ENCODE results near the gene DNAH8. TPM values are rescaled to one million over a fixed set of nuclear protein-coding genes. Genes with fewer than 3 reads are reported as not detected.

The DNAH8 gene
- total RNA-seq, 1 donor from 2014 or later = not detected

DNA sequence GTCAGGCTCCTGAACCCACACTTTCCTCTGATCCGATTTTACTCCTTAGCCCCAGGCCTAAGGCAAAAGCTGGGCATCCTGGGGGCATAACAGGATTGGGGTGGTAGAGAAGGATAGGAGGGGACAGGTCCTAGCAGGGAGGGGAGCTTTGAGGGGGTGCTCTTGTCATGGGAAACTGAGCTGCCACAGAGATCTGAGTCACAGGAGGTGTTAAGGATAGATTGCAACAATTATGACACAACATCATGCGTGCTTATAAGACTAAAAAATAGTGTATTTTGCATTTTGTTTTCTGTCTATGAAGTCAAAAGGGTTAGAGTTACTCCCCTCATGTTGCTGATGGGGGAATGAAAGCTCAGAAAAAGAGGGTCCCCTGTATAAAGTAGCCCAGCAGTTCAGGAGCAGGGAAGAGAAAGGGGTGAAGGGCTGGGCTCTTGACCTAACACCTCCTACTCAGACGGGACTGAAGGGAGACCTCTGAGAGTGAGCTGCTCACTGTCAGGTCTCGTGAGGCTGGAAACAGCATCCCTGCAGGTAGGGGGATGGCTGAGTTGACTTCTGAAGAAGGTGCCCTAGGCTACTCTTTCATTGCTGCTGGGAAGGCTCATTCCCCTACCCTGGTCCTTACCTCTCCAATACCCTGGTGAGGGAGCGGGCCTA lies 335.5 kb downstream of the DNAH8 start:
- Histone ChIP-seq H3K4me2 (ENCODE audit: low read length) (no peak overlapping the region), H3K79me2 (ENCODE audit: insufficient read depth, low read length) (no peaks in the 10 kb centered on the region), H3K27me3 (ENCODE audit: insufficient read depth, low read length) (peaks cover 16% of the 10 kb centered on the region), H3K36me3 (ENCODE audit: insufficient read depth, low read length) (no peaks in the 10 kb centered on the region), H3K27ac (ENCODE audit: low read depth, low read length) (no peak overlapping the region), H4K20me1 (ENCODE audit: insufficient read depth, low read length) (no peaks in the 10 kb centered on the region), H3K9me3 (ENCODE audit: insufficient read depth, low read depth, low read length) (no peaks in the 10 kb centered on the region), H3K4me3 (ENCODE audit: insufficient read depth, low read depth, low read length) (no peak overlapping the region), H2AFZ (ENCODE audit: low read depth, low read length) (no peak overlapping the region), H3K9ac (ENCODE audit: low read length) (no peak overlapping the region), H3K4me1 (ENCODE audit: insufficient read depth, low read length) (no peaks in the 10 kb centered on the region)
- Mint-ChIP-seq H3K27ac (ENCODE audit: unreplicated experiment) (peak overlapping the region; percentile 0), H3K4me3 (ENCODE audit: unreplicated experiment) (no peak overlapping the region), H3K9me3 (ENCODE audit: unreplicated experiment) (no peaks in the 10 kb centered on the region), H3K27me3 (ENCODE audit: low read depth, unreplicated experiment) (peaks cover 66% of the 10 kb centered on the region), H3K36me3 (ENCODE audit: low read depth, unreplicated experiment) (no peaks in the 10 kb centered on the region), H3K4me1 (ENCODE audit: low read depth, unreplicated experiment) (peaks cover 13% of the 10 kb centered on the region)
- TF ChIP-seq, protein P1, sequence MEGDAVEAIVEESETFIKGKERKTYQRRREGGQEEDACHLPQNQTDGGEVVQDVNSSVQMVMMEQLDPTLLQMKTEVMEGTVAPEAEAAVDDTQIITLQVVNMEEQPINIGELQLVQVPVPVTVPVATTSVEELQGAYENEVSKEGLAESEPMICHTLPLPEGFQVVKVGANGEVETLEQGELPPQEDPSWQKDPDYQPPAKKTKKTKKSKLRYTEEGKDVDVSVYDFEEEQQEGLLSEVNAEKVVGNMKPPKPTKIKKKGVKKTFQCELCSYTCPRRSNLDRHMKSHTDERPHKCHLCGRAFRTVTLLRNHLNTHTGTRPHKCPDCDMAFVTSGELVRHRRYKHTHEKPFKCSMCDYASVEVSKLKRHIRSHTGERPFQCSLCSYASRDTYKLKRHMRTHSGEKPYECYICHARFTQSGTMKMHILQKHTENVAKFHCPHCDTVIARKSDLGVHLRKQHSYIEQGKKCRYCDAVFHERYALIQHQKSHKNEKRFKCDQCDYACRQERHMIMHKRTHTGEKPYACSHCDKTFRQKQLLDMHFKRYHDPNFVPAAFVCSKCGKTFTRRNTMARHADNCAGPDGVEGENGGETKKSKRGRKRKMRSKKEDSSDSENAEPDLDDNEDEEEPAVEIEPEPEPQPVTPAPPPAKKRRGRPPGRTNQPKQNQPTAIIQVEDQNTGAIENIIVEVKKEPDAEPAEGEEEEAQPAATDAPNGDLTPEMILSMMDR (IDR thresholded peaks at IDR 0.05; ENCODE audit: insufficient read depth, low read depth, low read length) = no peak
- no peak for TF ChIP-seq EZH2 (IDR thresholded peaks at IDR 0.05; ENCODE audit: insufficient read depth, low read length)
- no peak for DNase-seq (ENCODE audit: low read depth)
- FAIRE-seq = no peak

DNA sequence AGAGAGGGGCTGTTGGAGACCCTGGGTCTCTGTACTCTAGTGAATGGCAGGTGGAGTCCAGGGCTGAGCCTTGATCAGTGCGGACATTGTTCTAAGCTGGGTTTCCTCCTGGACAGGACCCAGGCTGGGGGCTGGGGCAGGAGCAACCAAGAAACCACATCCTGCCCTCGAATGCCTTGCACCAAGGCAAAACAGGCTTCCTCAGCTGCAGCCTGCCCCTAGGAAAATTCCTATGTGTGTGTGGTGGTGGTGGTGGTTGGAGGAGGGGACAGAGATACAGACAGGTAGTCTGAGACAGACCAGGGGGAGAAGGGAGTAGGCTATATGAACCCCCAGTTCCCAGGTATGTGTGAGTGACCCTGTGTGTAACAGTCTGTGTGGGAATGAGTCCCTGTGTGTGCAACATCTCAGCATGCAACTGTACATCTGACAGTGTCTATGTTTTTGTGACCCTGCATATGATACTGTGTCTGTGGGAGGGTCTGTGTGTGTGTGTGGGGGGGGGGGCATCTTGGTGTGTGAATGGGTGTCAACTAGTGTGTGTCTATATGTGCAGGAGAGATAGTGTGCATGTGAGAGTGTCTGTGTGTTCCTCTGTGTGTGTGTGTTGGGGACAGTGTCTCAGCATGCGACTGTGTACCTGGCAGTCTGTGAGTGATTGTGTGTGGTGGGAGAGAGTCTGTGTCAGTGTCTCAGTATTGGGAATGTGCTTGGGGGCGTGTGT lies 336.4 kb downstream of the DNAH8 start:
- Mint-ChIP-seq H3K36me3 (ENCODE audit: low read depth, unreplicated experiment) (no peaks in the 10 kb centered on the region), H3K27me3 (ENCODE audit: low read depth, unreplicated experiment) (peaks cover 67% of the 10 kb centered on the region), H3K4me1 (ENCODE audit: low read depth, unreplicated experiment) (peaks cover 13% of the 10 kb centered on the region), H3K4me3 (ENCODE audit: unreplicated experiment) (no peak overlapping the region), H3K27ac (ENCODE audit: unreplicated experiment) (no peak overlapping the region), H3K9me3 (ENCODE audit: unreplicated experiment) (no peaks in the 10 kb centered on the region)
- H3K4me3 ChIP-seq (ENCODE audit: insufficient read depth, low read depth, low read length) = no peak overlapping the region
- no peaks in the 10 kb centered on the region for H3K79me2 ChIP-seq (ENCODE audit: insufficient read depth, low read length)
- TF ChIP-seq, protein P1 (IDR thresholded peaks at IDR 0.05; ENCODE audit: insufficient read depth, low read depth, low read length) = no peak
- no peak for TF ChIP-seq EZH2 (IDR thresholded peaks at IDR 0.05; ENCODE audit: insufficient read depth, low read length)
- peaks cover 16% of the 10 kb centered on the region for H3K27me3 ChIP-seq (ENCODE audit: insufficient read depth, low read length)
- no peak overlapping the region for H3K4me2 ChIP-seq (ENCODE audit: low read length)
- H4K20me1 ChIP-seq (ENCODE audit: insufficient read depth, low read length) = no peaks in the 10 kb centered on the region
- DNase-seq (ENCODE audit: low read depth) (no peak), FAIRE-seq (no peak)
- H3K4me1 ChIP-seq (ENCODE audit: insufficient read depth, low read length) = no peaks in the 10 kb centered on the region
- H3K36me3 ChIP-seq (ENCODE audit: insufficient read depth, low read length) = no peaks in the 10 kb centered on the region
- no peak overlapping the region for H3K9ac ChIP-seq (ENCODE audit: low read length)
- H2AFZ ChIP-seq (ENCODE audit: low read depth, low read length) = no peak overlapping the region
- no peak overlapping the region for H3K27ac ChIP-seq (ENCODE audit: low read depth, low read length)
- H3K9me3 ChIP-seq (ENCODE audit: insufficient read depth, low read depth, low read length) = no peaks in the 10 kb centered on the region
